ENCODE data around the gene NR3C2. TPM values are rescaled to one million over a fixed set of nuclear protein-coding genes. Genes with fewer than 3 reads are reported as not detected.

The NR3C2 gene
- total and polyA plus RNA-seq, 12 donors = 1.1 to 19.8 (median 11.7) TPM

DNA sequence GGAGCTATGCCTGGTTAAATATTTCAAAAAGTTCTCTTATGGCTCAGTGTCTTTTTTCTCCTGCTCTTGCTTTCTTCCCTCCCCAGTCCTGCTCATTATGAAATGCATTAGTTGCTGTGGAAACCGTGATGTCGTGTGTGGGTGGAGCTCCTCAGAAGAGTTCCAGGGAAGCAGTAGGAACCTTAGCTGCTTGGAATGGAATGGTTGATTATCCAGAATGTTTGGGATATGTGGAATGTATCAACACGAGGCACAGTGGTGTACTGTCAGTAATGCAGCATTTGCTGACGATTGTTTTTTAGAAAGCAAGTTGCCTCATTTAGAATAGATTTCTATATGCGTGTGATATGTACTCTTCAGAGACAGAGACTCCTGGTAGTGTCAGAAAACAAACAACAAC, 377.1 kb downstream of the NR3C2 start:
- 78 to 92% (median 84%) methylated on average over 5 of the region's 5 CpGs for WGBS, 4 donors
- Histone ChIP-seq H3K27ac (no peak overlapping the region), H3K27me3 (no peaks in the 10 kb centered on the region), H3K9me3 (replicated peaks in 1 of 3) (no peaks in the 10 kb centered on the region), H3K4me3 (no peak overlapping the region), H3K4me1 (replicated peaks in 1 of 2) (no peaks in the 10 kb centered on the region), H3K36me3 (replicated peaks in 1 of 2) (peaks cover 0 to 6% of the 10 kb centered on the region in 2 donors)
- TF ChIP-seq, protein P1, sequence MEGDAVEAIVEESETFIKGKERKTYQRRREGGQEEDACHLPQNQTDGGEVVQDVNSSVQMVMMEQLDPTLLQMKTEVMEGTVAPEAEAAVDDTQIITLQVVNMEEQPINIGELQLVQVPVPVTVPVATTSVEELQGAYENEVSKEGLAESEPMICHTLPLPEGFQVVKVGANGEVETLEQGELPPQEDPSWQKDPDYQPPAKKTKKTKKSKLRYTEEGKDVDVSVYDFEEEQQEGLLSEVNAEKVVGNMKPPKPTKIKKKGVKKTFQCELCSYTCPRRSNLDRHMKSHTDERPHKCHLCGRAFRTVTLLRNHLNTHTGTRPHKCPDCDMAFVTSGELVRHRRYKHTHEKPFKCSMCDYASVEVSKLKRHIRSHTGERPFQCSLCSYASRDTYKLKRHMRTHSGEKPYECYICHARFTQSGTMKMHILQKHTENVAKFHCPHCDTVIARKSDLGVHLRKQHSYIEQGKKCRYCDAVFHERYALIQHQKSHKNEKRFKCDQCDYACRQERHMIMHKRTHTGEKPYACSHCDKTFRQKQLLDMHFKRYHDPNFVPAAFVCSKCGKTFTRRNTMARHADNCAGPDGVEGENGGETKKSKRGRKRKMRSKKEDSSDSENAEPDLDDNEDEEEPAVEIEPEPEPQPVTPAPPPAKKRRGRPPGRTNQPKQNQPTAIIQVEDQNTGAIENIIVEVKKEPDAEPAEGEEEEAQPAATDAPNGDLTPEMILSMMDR (IDR thresholded peaks at IDR 0.05) = no peak
- no peak for TF ChIP-seq POLR2A (IDR thresholded peaks at IDR 0.05)
- intact Hi-C loops (cut with DNase I) = no loop called here
- DNase-seq = peak in 1 of 7 donors; percentile 12

DNA sequence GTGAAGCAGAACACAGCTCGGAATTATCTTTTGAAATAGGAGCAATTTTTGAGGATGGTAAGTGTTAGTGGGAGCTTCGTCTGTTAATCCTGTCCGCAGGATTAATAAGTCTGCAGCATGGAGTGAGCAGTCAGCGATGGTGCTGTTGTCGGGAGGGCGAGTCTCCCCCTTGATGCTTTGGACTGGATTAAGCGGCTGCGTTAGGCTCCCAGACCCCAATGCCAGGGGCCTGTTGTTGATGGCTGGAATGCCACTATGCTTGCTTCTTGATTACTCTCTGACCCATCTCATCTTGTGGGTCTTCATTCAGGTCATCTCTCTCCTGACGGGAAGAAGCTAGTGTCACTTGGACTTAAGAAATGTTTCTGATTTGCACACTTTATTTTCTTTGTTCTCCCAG, 377.8 kb downstream of the NR3C2 start:
- no peak for TF ChIP-seq POLR2A (IDR thresholded peaks at IDR 0.05)
- TF ChIP-seq, protein P1 (IDR thresholded peaks at IDR 0.05) = no peak
- Histone ChIP-seq H3K36me3 (replicated peaks in 1 of 2) (peaks cover 0 to 6% of the 10 kb centered on the region in 2 donors), H3K9me3 (replicated peaks in 1 of 3) (no peaks in the 10 kb centered on the region), H3K4me1 (replicated peaks in 1 of 2) (no peaks in the 10 kb centered on the region), H3K27ac (no peak overlapping the region), H3K27me3 (no peaks in the 10 kb centered on the region), H3K4me3 (no peak overlapping the region)
- no peak for DNase-seq
- intact Hi-C loops (cut with DNase I) = no loop called here
- 88 to 97% (median 93%) methylated on average over 9 of the region's 9 CpGs for WGBS, 4 donors

DNA sequence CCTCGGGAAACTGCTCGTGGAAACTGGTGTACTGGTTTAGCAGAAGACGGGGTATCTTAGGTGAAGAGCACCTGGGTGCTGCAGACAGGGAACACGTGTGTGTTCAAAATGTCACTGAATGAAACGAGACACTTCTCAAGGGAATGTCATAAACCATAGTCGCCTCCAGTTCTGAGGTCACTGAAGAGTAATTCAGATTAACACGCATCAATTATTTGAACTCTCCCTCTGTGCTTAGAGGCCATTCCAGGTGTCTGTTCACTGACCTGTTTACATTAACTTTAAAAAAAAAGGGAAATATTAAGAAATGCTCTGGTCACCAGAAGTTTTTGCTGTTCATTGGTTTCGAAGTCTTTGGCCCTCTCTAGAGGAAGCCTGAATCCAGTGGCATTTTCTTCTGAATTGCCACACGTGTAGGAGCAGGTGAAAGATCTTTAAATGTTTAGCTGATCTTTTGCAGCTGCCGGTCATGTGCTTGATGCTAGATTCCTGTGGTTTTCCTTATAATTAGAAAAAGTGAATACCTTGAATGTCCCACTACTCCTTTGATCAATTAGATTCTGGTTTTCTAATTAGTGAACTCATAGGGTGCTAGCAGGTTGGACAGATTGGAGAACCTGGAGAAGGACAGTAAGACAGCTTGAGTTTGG, 379.8 kb downstream of the NR3C2 start:
- no peak for DNase-seq
- no peaks in the 10 kb centered on the region for H3K27me3 ChIP-seq
- WGBS, 4 donors = 93 to 96% (median 94%) methylated on average over 10 of the region's 10 CpGs
- intact Hi-C loops (cut with DNase I) = no loop called here
- no peak overlapping the region for H3K4me3 ChIP-seq
- H3K27ac ChIP-seq = no peak overlapping the region
- H3K36me3 ChIP-seq (replicated peaks in 1 of 2) = peaks cover 0 to 6% of the 10 kb centered on the region in 2 donors
- no peaks in the 10 kb centered on the region for H3K9me3 ChIP-seq (replicated peaks in 1 of 3)
- H3K4me1 ChIP-seq (replicated peaks in 1 of 2) = no peaks in the 10 kb centered on the region
- TF ChIP-seq, protein P1 (IDR thresholded peaks at IDR 0.05) = no peak
- no peak for TF ChIP-seq POLR2A (IDR thresholded peaks at IDR 0.05)

DNA sequence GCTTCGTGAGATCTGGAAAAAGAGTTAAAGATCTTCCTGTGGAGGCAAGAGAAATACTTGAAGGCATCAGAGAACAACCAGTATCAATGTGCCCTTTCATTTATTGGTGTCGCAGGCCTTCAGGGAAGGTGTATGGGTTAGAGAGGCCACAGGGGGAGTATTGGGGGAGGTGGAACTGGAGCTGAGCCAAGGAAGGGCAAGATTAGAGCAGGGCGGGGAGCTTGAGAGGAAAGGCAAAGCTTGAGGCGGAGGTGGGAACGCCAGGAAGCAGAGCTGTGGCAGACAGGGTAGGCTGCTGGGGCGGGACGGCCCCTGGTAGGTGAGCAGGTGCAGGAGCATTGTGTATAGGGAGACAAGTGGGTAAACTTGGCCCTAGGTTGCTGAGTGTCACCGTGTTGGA, 380.4 kb downstream of the NR3C2 start:
- DNase-seq = no peak

More for the DNA sequence above, 380.4 kb downstream of the NR3C2 start:
- intact Hi-C loops (cut with DNase I) = no loop called here
- H3K4me3 ChIP-seq = no peak overlapping the region
- no peaks in the 10 kb centered on the region for H3K27me3 ChIP-seq
- H3K27ac ChIP-seq = no peak overlapping the region
- TF ChIP-seq, protein P1 (IDR thresholded peaks at IDR 0.05) = no peak
- TF ChIP-seq POLR2A (IDR thresholded peaks at IDR 0.05) = no peak
- no peaks in the 10 kb centered on the region for H3K9me3 ChIP-seq (replicated peaks in 1 of 3)
- peaks cover 0 to 3% of the 10 kb centered on the region in 2 donors for H3K4me1 ChIP-seq (replicated peaks in 1 of 2)
- peaks cover 0 to 6% of the 10 kb centered on the region in 2 donors for H3K36me3 ChIP-seq (replicated peaks in 1 of 2)
- 68 to 75% (median 72%) methylated on average over 8 of the region's 8 CpGs for WGBS, 4 donors

Measured in adrenal gland (tissue), 12 donors.